Measurements from ENCODE around the gene CADM1. TPM values are rescaled to one million over a fixed set of nuclear protein-coding genes. Genes with fewer than 3 reads are reported as not detected.

CADM1 gene
- total and polyA plus RNA-seq, 5 donors from 2014 or later = 3.6 to 11.3 (median 6.9) TPM

- H3K27ac Mint-ChIP-seq = no peak overlapping the region
- H3K9me3 Mint-ChIP-seq = peaks cover 0 to 3% (median 0%) of the 10 kb centered on the region in 7 donors
- no peaks in the 10 kb centered on the region for H3K9me3 ChIP-seq (ENCODE audit: control insufficient read depth in 2 of 2, low read length in 2 of 2)
- no peaks in the 10 kb centered on the region for H3K36me3 Mint-ChIP-seq
- H3K36me3 ChIP-seq (ENCODE audit: control insufficient read depth, insufficient read depth, low read length) = no peaks in the 10 kb centered on the region
- no peaks in the 10 kb centered on the region for H3K4me1 Mint-ChIP-seq
- H3K4me1 ChIP-seq (ENCODE audit: control insufficient read depth, insufficient read depth, low read length, poor library complexity, severe bottlenecking) = no peaks in the 10 kb centered on the region
- DNase-seq = no peak
- no peak overlapping the region for H3K4me3 ChIP-seq (ENCODE audit: low read depth, low read length)
- peaks cover 2% of the 10 kb centered on the region for H3K27me3 ChIP-seq (ENCODE audit: control insufficient read depth, insufficient read depth, low read length)
- H3K4me3 Mint-ChIP-seq = no peak overlapping the region
- no peak for ATAC-seq (ENCODE audit: low read depth in 2 of 2)
- H3K27me3 Mint-ChIP-seq = no peaks in the 10 kb centered on the region
- no peak overlapping the region for H3K27ac ChIP-seq (ENCODE audit: insufficient read depth, low read length, poor library complexity, severe bottlenecking)
Measured at GRCh38 chr11:115460512-115460911, 43.7 kb downstream of the CADM1 start.

- Histone ChIP-seq H3K9me3 (ENCODE audit: control insufficient read depth in 2 of 2, low read length in 2 of 2) (no peaks in the 10 kb centered on the region), H3K27ac (ENCODE audit: insufficient read depth, low read length, poor library complexity, severe bottlenecking) (no peak overlapping the region), H3K4me1 (ENCODE audit: control insufficient read depth, insufficient read depth, low read length, poor library complexity, severe bottlenecking) (no peaks in the 10 kb centered on the region), H3K36me3 (ENCODE audit: control insufficient read depth, insufficient read depth, low read length) (no peaks in the 10 kb centered on the region), H3K4me3 (ENCODE audit: low read depth, low read length) (no peak overlapping the region), H3K27me3 (ENCODE audit: control insufficient read depth, insufficient read depth, low read length) (peaks cover 2% of the 10 kb centered on the region)
- peaks cover 0 to 3% (median 0%) of the 10 kb centered on the region in 7 donors for H3K9me3 Mint-ChIP-seq
- H3K4me1 Mint-ChIP-seq = no peaks in the 10 kb centered on the region
- H3K36me3 Mint-ChIP-seq = no peaks in the 10 kb centered on the region
- H3K4me3 Mint-ChIP-seq = no peak overlapping the region
- DNase-seq (no peak), ATAC-seq (ENCODE audit: low read depth in 2 of 2) (no peak)
- no peak overlapping the region for H3K27ac Mint-ChIP-seq
- no peaks in the 10 kb centered on the region for H3K27me3 Mint-ChIP-seq
Measured at GRCh38 chr11:115459563-115459962, 44.7 kb downstream of the CADM1 start.

- Mint-ChIP-seq H3K4me3 (no peak overlapping the region), H3K4me1 (no peaks in the 10 kb centered on the region), H3K9me3 (peaks cover 0 to 3% (median 0%) of the 10 kb centered on the region in 7 donors), H3K36me3 (no peaks in the 10 kb centered on the region), H3K27me3 (no peaks in the 10 kb centered on the region), H3K27ac (no peak overlapping the region)
- Histone ChIP-seq H3K4me1 (ENCODE audit: control insufficient read depth, insufficient read depth, low read length, poor library complexity, severe bottlenecking) (no peaks in the 10 kb centered on the region), H3K36me3 (ENCODE audit: control insufficient read depth, insufficient read depth, low read length) (no peaks in the 10 kb centered on the region), H3K27ac (ENCODE audit: insufficient read depth, low read length, poor library complexity, severe bottlenecking) (no peak overlapping the region), H3K4me3 (ENCODE audit: low read depth, low read length) (no peak overlapping the region), H3K9me3 (ENCODE audit: control insufficient read depth in 2 of 2, low read length in 2 of 2) (no peaks in the 10 kb centered on the region), H3K27me3 (ENCODE audit: control insufficient read depth, insufficient read depth, low read length) (peaks cover 4% of the 10 kb centered on the region)
- no peak for ATAC-seq (ENCODE audit: low read depth in 2 of 2)
- DNase-seq = no peak
Measured at GRCh38 chr11:115458877-115459276, 45.3 kb downstream of the CADM1 start.

GRCh38 chr11:115456019-115456418, 48.2 kb downstream of the CADM1 start:
- Mint-ChIP-seq H3K27me3 (no peaks in the 10 kb centered on the region), H3K4me1 (no peaks in the 10 kb centered on the region), H3K27ac (no peak overlapping the region), H3K4me3 (no peak overlapping the region), H3K36me3 (no peaks in the 10 kb centered on the region), H3K9me3 (peaks cover 0 to 1% (median 0%) of the 10 kb centered on the region in 7 donors)
- Histone ChIP-seq H3K4me1 (ENCODE audit: control insufficient read depth, insufficient read depth, low read length, poor library complexity, severe bottlenecking) (no peaks in the 10 kb centered on the region), H3K27ac (ENCODE audit: insufficient read depth, low read length, poor library complexity, severe bottlenecking) (no peak overlapping the region), H3K27me3 (ENCODE audit: control insufficient read depth, insufficient read depth, low read length) (peaks cover 4% of the 10 kb centered on the region), H3K4me3 (ENCODE audit: low read depth, low read length) (no peak overlapping the region), H3K9me3 (ENCODE audit: control insufficient read depth in 2 of 2, low read length in 2 of 2) (no peaks in the 10 kb centered on the region), H3K36me3 (ENCODE audit: control insufficient read depth, insufficient read depth, low read length) (no peaks in the 10 kb centered on the region)
- no peak for DNase-seq
- no peak for ATAC-seq (ENCODE audit: low read depth in 2 of 2)

GRCh38 chr11:115455613-115456012, 48.6 kb downstream of the CADM1 start:
- H3K4me3 ChIP-seq (ENCODE audit: low read depth, low read length) = no peak overlapping the region
- H3K4me1 ChIP-seq (ENCODE audit: control insufficient read depth, insufficient read depth, low read length, poor library complexity, severe bottlenecking) = no peaks in the 10 kb centered on the region
- H3K27ac ChIP-seq (ENCODE audit: insufficient read depth, low read length, poor library complexity, severe bottlenecking) = no peak overlapping the region
- H3K27me3 Mint-ChIP-seq = no peaks in the 10 kb centered on the region
- ATAC-seq (ENCODE audit: low read depth in 2 of 2) = no peak
- H3K9me3 ChIP-seq (ENCODE audit: control insufficient read depth in 2 of 2, low read length in 2 of 2) = no peaks in the 10 kb centered on the region
- H3K27ac Mint-ChIP-seq = no peak overlapping the region
- no peaks in the 10 kb centered on the region for H3K36me3 Mint-ChIP-seq
- no peaks in the 10 kb centered on the region for H3K4me1 Mint-ChIP-seq
- DNase-seq = no peak
- H3K36me3 ChIP-seq (ENCODE audit: control insufficient read depth, insufficient read depth, low read length) = no peaks in the 10 kb centered on the region
- H3K4me3 Mint-ChIP-seq = no peak overlapping the region
- peaks cover 4% of the 10 kb centered on the region for H3K27me3 ChIP-seq (ENCODE audit: control insufficient read depth, insufficient read depth, low read length)
- H3K9me3 Mint-ChIP-seq = peaks cover 0 to 1% (median 0%) of the 10 kb centered on the region in 7 donors

- H3K27ac Mint-ChIP-seq = no peak overlapping the region
- H3K36me3 Mint-ChIP-seq = no peaks in the 10 kb centered on the region
- no peak overlapping the region for H3K4me3 ChIP-seq (ENCODE audit: low read depth, low read length)
- no peaks in the 10 kb centered on the region for H3K4me1 ChIP-seq (ENCODE audit: control insufficient read depth, insufficient read depth, low read length, poor library complexity, severe bottlenecking)
- H3K27me3 ChIP-seq (ENCODE audit: control insufficient read depth, insufficient read depth, low read length) = peaks cover 4% of the 10 kb centered on the region
- H3K36me3 ChIP-seq (ENCODE audit: control insufficient read depth, insufficient read depth, low read length) = no peaks in the 10 kb centered on the region
- ATAC-seq (ENCODE audit: low read depth in 2 of 2) (no peak), DNase-seq (no peak)
- no peaks in the 10 kb centered on the region for H3K4me1 Mint-ChIP-seq
- H3K9me3 ChIP-seq (ENCODE audit: control insufficient read depth in 2 of 2, low read length in 2 of 2) = no peaks in the 10 kb centered on the region
- H3K9me3 Mint-ChIP-seq = peaks cover 0 to 1% (median 0%) of the 10 kb centered on the region in 7 donors
- no peak overlapping the region for H3K4me3 Mint-ChIP-seq
- H3K27me3 Mint-ChIP-seq = no peaks in the 10 kb centered on the region
- H3K27ac ChIP-seq (ENCODE audit: insufficient read depth, low read length, poor library complexity, severe bottlenecking) = no peak overlapping the region
Measured at GRCh38 chr11:115454525-115454924, 49.7 kb downstream of the CADM1 start.

GRCh38 chr11:115453693-115454490, 50.3 kb downstream of the CADM1 start:
- Histone ChIP-seq H3K27me3 (ENCODE audit: control insufficient read depth, insufficient read depth, low read length) (peaks cover 4% of the 10 kb centered on the region), H3K4me1 (ENCODE audit: control insufficient read depth, insufficient read depth, low read length, poor library complexity, severe bottlenecking) (no peaks in the 10 kb centered on the region), H3K4me3 (ENCODE audit: low read depth, low read length) (no peak overlapping the region), H3K27ac (ENCODE audit: insufficient read depth, low read length, poor library complexity, severe bottlenecking) (no peak overlapping the region), H3K9me3 (ENCODE audit: control insufficient read depth in 2 of 2, low read length in 2 of 2) (no peaks in the 10 kb centered on the region), H3K36me3 (ENCODE audit: control insufficient read depth, insufficient read depth, low read length) (no peaks in the 10 kb centered on the region)
- no peaks in the 10 kb centered on the region for H3K27me3 Mint-ChIP-seq
- H3K27ac Mint-ChIP-seq = no peak overlapping the region
- peaks cover 0 to 7% (median 0%) of the 10 kb centered on the region in 7 donors for H3K9me3 Mint-ChIP-seq
- H3K36me3 Mint-ChIP-seq = no peaks in the 10 kb centered on the region
- DNase-seq = no peak
- H3K4me1 Mint-ChIP-seq = no peaks in the 10 kb centered on the region
- H3K4me3 Mint-ChIP-seq = no peak overlapping the region
- no peak for ATAC-seq (ENCODE audit: low read depth in 2 of 2)

GRCh38 chr11:115452241-115452640, 52.0 kb downstream of the CADM1 start:
- Mint-ChIP-seq H3K9me3 (peaks cover 0 to 15% (median 4%) of the 10 kb centered on the region in 7 donors), H3K4me1 (no peaks in the 10 kb centered on the region), H3K36me3 (no peaks in the 10 kb centered on the region), H3K4me3 (no peak overlapping the region), H3K27me3 (no peaks in the 10 kb centered on the region), H3K27ac (no peak overlapping the region)
- DNase-seq (no peak), ATAC-seq (ENCODE audit: low read depth in 2 of 2) (no peak)
- Histone ChIP-seq H3K4me3 (ENCODE audit: low read depth, low read length) (no peak overlapping the region), H3K9me3 (ENCODE audit: control insufficient read depth in 2 of 2, low read length in 2 of 2) (peaks cover 8 to 11% of the 10 kb centered on the region in 2 experiments), H3K4me1 (ENCODE audit: control insufficient read depth, insufficient read depth, low read length, poor library complexity, severe bottlenecking) (no peaks in the 10 kb centered on the region), H3K27me3 (ENCODE audit: control insufficient read depth, insufficient read depth, low read length) (peaks cover 4% of the 10 kb centered on the region), H3K27ac (ENCODE audit: insufficient read depth, low read length, poor library complexity, severe bottlenecking) (no peak overlapping the region), H3K36me3 (ENCODE audit: control insufficient read depth, insufficient read depth, low read length) (no peaks in the 10 kb centered on the region)

Data from CD4-positive, CD25-positive, alpha-beta regulatory T cell (primary cell).